Embryonic facial prominence (tissue), 1 donor: ENCODE data around the gene TRIML2.

ENCODE experiments used
- DNase-seq: peaks from one replicate; pipeline ENCODE4 v3.0.0-alpha.2; 2016; ENCODE audit errors: extremely low spot score

The TRIML2 gene, protein sequence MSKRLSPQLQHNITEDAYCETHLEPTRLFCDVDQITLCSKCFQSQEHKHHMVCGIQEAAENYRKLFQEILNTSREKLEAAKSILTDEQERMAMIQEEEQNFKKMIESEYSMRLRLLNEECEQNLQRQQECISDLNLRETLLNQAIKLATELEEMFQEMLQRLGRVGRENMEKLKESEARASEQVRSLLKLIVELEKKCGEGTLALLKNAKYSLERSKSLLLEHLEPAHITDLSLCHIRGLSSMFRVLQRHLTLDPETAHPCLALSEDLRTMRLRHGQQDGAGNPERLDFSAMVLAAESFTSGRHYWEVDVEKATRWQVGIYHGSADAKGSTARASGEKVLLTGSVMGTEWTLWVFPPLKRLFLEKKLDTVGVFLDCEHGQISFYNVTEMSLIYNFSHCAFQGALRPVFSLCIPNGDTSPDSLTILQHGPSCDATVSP

DNA sequence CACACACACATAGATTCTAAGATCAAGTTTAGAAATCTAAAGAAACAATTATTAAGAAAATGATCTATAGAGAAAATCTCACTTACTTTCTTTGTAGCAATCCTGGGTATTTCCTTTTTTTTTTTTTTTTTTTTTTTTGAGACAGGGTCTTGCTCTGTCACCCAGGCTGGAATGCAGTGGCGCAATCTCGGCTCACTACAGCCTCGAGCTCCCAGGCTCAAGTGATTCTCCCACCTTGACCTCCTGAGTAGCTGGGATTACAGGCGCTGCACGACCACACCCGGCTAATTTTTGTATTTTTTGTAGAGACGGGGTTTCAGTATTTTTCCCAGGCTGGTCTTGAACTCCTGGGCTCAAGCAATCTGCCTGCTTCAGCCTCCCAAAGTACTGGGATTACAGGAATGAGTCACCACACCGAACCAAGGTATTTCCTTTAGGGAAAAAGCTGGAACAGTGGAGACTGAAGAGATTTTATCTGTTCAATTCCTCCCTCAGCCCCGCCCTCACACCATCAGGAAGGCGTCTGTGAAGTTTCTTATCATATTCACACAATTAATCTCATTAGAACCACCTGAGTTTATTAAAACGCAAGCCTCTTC is at the start of gene TRIML2:
Gene TRIML2, minus strand, starts transcription at position 447 of the 599 bp plus-strand sequence. CDS start 4,235 bp downstream, outside the sequence.
- DNase-seq = no peak

DNA sequence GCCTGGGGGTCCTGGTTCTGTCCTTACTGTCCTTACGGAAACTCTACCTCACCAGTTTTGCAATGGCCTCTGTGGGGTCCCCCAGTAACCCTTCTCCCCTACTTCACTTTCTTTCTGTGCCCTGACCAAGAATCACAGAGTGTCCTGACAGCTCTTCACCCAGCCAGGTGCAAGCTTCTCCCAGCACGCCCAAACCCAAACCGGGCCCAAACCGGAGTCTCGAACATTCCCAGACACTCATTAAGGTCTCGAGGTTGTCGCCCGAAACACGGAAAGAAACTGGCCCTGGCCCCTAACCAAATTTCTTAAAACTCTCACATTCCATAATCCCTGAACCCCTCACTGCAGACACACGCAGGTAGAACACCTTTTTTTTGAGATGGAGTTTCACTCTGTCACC is 48.9 kb upstream of the TRIML2 start:
- no peak for DNase-seq

DNA sequence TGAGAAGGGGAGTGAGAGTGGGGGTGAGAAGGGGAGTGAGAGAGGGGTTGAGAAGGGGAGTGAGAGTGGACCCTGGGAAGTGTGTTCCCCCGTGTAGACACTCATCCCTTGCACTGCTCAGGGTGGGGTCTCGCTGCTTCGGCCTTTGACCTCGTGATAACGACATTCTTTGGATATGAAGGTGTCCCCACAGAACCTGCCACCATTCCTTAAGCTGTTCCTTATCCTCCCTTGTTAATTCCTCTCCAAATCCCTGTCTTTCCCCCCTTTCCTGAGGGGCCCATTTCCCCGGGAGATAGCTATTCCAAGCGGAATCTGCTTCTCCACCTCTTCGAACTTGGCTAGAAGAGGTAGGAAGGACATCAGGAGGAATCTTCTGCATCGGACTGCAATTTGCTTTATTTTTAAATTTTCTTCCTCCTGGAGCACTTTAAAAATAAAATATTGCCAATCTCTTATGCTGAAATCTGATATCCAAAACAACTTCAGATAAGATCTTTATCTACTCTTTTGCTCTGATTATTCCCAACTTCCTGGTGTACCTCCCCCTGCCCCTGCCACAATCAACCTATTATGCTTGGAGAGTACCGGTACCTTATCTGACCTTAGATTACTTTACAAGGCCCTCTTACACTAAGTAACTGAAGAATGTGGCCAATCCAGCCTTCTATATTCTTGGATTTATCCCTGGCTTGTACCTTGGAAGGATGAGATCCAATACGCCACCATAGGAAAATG is 45.4 kb upstream of the TRIML2 start:
- DNase-seq = no peak

DNA sequence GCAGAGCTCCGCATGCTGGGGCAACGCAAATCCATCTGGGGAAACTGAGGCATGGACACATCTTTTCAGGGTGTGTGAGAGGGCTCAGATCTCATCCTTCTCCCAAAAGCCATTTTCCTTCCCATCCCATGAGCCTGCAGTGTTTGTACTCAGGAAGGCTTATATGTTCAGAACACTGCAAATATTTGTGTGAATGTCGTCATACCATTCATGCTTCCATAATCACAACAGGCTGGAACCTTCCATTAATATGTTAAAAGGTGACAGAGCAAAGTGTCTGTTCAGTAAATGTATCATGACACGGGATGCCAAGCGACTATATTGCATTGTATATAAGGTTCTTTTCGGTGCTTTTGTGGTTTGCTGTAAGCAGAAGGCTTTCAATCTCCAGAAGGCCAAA is 38.4 kb upstream of the TRIML2 start:
- DNase-seq = no peak

DNA sequence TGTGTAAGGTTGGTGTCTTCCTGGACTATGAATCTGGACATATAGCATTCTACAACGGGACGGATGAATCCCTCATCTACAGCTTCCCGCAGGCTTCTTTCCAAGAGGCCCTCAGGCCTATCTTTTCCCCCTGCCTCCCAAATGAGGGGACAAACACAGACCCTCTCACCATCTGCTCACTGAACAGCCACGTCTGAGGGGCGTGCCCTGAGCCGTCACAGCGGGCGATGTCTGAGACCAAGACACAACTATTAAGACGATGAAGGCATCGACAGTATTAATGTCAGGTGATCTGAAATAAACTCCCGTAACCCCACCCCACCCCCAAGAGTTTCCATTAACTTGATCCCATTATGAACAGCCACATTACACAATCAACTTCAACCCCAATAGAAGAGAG is 37.8 kb upstream of the TRIML2 start:
- DNase-seq = no peak

DNA sequence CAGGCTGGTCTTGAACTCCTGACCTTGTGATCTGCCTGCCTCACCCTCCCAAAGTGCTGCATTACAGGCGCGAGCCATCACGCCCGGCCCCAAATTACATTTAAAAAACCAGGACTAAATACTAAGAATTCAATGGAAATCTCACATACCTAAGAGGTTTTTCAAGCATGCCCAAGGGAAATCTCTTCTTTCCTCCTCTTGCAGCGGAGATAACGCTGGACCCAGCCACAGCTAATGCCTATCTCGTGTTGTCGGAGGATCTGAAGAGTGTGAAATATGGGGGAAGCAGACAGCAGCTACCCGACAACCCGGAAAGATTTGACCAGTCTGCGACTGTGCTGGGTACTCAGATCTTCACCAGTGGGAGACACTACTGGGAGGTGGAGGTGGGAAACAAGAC is 37.2 kb upstream of the TRIML2 start:
- DNase-seq = no peak

DNA sequence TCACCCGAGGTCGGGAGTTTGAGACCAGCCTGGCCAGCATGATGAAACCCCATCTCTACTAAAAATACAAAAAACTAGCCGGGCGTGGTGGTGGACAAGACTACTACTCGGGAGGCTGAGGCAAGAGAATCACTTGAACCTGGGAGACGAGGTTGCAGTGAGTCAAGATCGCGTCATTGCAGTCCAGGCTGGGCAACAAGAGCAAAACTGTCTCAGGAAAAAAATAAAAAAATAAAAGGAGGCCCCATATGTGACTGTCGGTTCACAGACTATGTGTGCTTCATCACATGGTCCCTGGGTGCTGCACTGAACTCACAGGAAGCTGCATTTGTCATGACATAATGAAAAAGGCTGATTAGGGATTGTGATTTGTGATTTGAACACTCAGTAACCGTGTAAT is 36.2 kb upstream of the TRIML2 start:
- no peak for DNase-seq

DNA sequence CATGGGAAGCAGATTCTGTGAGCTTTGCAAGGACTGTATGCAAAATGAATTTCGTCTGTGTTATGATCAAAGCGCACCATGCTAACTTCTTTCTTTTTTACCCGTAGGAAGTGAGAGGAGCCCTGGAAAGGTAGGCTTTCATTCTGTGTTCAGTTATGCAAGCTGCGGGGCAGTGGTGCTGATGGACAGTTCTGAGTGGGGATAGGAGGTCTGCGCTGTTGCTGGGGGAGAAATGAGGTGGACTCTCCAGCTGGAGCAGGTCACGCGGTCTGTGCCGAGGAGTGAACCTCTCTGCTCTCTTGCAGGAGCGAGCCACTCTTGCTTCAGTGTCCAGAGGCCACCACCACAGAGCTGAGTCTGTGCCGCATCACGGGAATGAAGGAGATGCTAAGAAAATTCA is 34.3 kb upstream of the TRIML2 start:
- no peak for DNase-seq

DNA sequence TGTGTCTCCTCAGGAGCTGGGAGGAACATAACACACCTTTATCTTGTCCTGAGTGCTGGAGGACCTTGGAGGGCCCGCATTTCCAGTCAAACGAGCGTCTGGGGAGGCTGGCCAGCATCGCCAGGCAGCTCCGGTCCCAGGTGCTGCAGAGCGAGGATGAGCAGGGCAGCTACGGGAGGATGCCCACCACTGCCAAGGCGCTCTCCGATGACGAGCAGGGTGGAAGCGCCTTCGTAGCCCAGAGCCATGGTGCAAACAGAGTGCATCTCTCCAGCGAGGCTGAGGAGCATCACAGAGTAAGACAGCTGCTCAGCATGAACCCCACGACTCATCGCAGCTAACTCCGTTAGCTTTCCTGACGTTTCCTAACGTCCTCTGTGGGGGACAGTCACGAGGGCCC is 30.3 kb upstream of the TRIML2 start:
- DNase-seq = no peak

DNA sequence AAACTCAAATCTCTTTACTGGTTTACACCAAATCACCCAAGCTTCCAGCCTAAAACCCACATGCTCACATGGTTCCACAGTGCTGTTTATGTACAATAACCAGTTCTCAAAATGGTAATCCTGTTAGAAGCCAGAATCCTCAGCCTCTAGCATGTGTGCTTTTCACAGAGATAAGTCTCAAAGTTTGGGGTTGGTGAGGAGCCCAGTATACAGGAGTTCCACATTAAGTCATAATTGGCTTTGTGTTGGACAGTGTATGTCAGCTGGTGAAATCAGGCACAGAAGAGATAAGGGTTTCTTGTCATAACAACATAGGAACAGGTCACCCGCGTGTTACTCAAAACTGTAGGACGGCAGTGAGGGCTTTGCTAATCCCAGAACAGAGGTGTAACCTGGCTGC is 29.7 kb upstream of the TRIML2 start, which contains the start of gene TRIML1:
Gene TRIML1, plus strand, starts transcription at position 301 of the 400 bp plus-strand sequence. CDS start 118 bp downstream, outside the sequence.
- DNase-seq = no peak

DNA sequence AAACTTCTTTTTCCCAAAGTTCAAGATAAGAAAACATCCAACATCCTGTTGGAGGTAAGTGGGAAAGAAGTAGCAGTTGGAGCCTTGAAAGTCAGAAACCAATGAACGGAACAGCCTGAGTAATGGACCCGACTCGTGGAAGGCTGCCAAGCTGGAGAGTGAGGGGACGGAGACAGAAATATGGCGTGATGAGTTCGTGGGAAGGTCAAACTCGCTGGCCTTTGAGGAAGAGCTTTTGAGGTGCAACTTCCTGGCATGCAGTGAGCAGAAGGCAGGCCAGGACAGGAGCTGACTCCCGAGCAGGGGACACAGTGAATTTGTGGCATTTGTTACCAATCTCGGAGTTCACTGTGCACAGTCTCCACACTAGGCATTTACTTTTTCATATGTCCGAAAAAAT is 28.8 kb upstream of the TRIML2 start:
- DNase-seq = no peak

DNA sequence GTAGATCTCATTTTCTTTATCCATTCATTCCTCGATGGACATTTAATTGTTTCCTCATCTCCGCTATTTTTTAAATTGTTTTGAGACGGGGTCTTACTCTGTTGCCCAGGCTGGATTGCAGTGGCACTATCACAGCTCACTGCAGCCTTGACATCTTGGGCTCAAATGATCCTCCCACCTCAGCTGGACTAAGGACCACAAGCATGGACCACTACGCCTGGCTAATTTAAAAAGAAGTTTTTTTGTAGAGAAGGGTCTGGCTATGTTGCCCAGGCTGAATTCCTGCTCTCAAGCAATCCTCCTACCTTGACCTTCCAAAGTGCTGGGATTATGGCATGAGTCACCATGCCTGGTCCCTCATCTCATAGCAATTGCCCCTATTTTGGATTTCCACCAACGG is 22.8 kb upstream of the TRIML2 start:
- no peak for DNase-seq

DNA sequence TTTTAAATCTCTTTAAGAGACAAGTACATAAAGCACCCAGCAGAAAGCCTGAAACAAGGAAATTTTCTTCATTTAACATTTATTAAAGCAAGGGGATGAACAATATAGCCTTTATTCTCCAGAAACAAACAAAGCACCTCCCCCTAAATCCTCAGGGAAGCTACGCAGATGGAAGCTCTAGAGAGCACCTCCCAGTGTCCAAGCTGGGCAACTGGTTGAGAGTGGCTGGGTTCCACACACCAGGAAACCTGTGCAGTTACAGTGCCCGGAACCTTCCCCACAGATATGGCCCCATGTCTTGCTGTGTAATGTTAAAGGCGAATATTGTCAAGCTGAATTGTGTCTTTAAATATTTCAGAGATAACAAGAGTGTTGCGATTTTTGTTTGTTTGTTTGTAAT is 21.0 kb upstream of the TRIML2 start:
- DNase-seq = no peak

DNA sequence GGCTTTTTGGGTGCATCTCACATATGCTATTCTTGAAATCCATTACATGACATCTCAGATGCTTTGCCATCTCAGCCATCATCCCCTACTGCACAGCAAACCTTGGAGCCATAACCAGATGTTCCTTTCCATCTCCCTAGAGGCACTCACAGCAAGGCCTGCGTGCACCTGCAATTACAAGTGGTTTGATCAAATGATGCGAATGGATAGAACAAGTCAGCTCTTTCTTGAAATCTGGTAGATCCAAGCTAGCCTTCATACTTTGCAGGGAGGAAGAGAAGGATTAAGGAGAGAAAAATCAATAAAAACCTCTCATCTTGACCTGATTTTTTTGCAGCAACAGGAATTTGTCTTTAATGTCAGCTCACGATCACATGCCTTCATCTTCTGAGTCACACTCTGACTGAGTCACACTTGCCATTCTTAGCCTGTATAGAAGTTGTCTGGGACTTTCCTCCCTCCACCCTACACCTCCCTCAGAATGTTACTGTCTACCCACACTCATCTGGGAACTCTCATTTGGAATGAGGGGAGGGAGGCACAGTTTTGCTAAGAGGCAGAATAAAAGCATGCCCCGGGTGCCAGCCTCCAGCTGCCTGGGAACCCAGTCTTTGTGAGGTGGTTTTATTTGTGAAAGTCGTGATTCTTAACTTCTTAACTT is 17.9 kb upstream of the TRIML2 start:
- DNase-seq = no peak

DNA sequence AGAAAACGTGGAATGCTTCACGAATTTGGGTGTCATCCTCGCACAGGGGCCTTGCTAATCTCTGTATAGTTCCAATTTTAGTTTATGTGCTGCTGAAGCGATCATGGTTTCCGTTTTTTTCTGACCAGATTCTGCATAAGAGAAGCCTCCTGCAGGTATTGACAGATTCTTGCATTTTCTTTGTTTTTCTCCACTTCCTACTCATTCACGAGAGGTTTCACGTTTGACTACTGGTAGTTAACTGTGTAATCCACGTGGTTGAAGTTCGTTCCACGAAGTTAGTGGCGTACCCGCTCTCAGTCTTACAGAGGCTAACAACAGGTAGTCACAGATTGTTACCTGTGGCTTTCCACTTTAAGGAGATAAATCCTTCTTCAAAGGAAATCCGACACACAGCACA is 12.1 kb upstream of the TRIML2 start:
- no peak for DNase-seq

DNA sequence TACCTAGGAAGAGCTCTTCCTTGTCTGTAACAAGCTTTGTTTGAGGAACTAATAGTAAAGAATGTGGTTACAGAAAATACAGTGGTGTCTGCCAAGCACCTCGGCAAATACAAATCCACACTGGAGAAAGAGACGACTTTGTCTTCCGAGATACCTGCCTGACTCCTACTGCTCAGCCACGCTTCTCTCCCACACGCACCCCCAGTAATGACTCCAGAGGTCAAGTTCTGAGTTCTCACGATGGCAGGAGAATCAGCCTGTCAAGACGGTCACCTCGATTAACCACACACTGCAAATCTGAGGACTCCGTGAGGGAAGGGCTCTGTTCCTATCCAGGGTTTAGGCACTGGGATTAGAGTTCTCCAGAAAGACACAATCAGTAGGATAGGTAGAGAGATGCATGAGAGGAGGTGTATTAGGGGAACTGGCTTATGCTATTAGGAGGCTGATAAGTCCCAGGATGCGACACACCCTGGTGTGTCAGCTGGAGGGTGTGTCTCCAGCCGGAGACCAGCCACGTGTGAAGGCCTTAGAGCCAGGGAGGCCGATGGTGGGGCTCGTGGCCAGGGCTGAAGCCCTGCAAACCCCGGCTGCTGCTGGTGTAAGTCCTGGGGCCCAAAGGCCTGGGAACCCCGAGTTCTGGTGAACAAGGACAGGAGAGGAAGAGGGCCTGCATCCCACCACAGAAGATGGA is 8.4 kb upstream of the TRIML2 start:
- no peak for DNase-seq

DNA sequence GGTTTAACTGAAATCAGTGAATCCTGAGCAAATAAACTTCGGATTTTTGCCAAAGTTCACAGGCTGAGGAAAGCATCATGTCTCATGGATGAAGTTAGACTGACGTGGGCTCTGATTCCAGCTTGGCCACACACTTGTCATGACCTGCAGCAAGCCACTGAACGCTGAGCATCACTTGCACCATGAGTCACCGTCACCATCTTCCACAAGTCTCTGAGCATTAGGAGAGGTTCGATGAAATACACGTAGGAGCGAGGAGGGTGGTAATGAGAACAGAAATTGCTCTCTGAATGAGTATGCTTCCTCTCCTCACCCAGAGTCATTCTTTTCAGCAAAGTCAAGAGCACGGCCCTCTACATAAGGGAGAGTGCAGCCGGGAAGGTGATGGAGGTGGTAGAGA is 3.8 kb upstream of the TRIML2 start:
- DNase-seq = no peak

DNA sequence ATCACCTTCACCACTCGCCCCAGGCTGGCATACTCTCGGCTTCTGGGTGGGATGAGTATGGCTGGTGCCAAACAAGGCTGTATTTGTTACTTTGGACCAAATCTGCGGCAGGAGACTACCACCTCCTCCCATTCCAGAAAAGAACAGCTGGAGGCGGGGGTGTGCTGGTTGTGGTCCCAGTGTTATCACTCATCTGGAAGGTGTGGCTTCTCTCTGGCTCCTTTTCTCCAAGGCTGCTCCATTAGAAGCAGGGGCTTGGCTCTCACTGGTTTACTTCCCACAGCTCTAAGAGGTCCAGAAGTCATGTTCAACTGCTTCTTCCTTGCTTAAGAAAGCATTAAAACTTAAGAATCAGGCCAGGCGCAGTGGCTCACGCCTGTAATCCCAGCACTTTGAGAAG is 2.6 kb upstream of the TRIML2 start:
- DNase-seq = no peak

DNA sequence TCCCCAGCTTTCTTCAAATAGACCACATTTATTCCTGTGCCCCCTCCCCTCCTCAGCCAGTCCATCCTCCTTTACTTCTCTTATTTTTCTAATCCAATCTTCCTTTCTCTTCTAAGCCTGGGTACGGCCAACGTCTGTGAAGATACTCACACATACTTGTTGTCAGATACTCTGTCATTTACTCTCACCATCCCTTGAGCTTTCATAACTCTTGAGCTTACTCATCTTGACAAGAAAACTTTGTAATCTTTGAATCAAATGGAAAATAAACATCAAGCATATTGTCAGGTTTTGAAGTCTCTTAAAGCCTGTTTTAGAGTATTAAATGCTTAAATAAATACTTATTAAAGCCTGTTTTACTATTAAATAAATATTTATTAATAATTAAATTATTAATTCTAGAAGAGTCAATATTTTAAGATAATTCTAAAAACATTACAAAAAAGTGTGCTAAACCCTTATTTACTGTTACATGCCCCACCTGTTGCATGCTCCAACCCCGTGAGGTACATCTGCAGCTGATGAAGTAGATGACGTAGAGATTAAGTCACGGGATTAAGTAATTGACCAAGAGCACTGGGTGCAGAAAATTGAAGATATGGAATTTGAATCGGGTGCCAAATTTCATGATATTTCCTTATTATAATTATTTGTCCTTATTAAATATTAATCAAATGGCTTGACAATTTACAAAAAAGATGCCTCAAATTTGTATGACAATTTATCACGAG is 1.5 kb upstream of the TRIML2 start:
- DNase-seq = no peak

DNA sequence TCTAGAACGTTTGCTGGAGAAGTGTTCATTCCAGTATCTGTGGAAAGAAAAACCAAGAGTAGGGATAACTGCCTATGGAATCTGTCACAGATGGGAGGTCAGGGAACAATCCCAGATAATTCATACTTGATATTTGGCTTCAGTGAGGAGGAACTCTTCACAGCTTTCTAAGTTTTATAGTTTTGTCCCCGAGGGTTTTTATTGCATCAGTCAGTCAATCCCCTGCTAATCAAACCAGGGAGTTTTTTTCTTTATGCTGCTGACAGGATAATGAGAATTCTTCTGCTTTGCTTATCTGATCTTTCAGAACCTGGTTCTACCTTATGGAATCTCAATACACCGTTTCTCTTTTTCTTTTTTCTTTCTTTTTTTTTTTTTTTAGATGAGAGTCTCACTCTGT is 633 bp upstream of the TRIML2 start:
- no peak for DNase-seq
